ENCODE results near the gene ZNF511.

ZNF511 gene

DNA sequence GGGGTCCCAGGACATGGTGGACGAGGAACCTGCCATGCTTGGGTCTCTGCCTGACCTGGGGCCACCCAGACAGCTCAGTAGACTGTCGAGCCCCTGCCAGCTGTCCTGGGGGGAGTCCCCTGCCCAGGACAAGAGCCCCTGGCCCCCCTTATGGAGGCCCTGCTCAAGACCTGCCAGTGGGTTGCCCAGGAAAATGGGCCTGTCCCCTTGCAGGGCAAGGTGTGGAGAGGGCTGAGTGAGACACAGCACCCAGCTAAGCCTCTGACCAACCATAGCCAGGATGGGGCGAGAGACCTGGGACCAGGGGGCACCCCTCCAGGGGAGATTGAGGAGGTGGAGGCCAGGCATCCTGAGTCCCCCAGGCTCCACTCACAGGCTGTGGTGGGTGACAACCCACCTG is 47.3 kb downstream of the ZNF511 start:
- no peak for DNase-seq

DNA sequence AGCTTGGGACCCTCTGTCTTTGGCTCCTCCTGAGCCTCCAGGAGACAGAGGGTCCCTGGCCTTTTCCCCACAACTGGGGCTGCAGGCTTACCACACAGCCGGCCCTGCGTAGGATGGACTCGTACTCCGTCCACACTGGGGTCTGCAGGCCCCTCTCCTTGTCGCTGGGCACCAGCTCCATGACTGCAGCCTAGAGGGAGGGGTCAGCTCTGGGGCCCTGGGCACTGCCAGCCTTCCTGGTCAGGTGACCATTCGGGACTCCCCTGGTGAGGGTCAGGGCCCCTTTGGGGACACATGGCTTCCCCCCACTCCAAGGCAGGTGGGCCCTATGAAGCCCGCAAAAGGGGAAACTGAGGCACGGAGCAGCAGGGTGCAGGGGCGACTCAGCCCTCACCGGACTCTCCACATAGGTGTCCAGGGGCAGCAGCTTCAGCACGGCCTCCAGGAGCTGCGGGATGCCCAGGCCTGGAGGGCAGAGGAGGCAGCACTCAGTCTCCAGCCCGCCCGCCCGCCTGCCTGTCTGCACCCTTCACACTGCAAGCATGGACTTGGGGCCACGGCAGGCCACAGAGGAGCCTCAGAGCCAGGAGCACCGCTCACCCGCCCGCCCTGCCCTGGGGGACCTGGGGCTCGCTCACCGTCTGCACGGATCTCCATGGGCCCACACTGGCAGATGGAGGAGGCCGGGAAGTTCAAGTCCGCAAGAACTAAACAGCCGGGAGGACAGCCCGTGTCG is 48.0 kb downstream of the ZNF511 start:
- DNase-seq: no peak

DNA sequence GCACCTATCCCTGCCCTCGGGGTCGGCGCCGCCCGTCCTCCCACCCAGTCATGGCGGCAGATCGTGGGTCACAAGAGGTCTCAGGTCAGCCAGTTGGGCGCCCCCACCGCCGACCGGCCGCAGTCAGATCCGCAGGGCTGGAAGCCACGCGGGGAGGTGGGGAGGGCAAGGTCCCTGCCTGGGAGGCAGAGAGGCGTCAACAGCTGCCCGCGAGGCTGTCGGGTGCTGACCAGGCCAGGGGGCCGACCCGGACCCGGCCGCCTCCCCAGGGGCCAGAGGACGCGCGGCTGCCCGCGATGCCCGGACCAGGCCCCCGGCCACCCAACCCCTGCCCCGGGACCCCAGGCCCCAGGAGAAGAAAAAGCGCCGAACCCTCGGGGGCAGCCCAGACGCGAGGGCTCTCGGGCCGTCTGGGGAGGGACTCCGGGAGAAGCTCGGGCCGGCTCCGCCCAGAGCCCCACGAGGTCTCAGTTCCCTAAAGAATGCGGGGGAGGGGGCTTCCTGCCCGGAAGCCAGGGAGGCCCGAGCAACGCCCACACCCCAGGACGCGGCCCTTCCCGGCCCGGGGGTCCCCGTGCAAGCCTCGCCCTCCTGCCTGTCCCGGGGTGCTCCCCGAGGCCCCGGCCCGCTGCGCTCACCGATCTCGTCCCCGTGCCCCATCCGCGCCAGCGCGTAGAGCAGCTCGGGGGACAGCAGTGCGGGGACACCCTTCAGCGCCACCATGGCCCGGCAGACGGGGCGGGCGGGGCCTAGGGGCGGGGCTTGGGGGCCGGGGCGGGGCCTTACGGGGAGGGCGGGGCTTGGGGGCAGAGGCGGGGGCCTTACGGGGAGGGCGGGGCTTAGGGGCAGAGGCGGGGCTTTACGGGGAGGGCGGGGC is 48.8 kb downstream of the ZNF511 start, which contains the start of gene FUOM:
FUOM (minus strand) TSS at position 735 of the 877 bp plus-strand sequence; CDS start at position 723, 12 bp downstream.
- DNase-seq: peak; percentile 19 to 37

DNA sequence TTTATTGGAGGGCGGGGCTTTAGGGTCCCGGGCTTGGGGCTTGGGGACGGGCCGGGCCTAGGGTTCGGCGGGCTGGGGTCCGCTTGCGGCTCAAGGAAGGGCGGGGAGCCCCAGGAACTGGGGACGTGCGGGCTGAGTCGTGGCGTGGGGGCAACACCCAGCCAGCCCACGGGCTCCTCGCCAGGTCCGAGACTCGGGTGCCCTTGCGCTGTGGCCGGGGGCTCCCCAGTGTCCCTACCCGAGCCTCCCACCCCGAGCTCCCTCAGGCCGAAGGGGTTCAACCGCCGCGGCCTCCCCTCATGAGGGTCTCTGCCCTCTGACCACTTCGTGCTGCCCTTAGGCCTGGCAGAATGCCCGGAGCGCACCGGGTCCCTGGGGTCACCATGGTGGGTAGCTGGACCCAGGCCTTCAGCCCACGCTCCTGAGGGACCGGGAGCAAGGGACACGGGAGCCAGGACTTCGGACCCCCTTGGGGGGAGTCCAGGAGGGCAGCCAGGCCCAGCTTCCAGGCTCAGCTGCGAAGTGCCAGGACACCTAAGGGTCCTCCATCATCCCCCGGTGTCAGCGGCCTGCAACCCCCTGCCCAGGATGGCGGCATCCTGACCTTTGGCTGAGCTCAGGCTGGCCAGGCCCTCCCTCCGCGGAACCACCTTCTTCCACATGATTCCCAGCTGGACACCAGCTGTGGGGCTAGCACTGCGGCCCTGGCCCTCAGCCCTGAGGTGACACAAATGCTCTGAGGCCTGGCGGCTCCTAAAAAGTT is 49.6 kb downstream of the ZNF511 start:
- no peak for DNase-seq

DNA sequence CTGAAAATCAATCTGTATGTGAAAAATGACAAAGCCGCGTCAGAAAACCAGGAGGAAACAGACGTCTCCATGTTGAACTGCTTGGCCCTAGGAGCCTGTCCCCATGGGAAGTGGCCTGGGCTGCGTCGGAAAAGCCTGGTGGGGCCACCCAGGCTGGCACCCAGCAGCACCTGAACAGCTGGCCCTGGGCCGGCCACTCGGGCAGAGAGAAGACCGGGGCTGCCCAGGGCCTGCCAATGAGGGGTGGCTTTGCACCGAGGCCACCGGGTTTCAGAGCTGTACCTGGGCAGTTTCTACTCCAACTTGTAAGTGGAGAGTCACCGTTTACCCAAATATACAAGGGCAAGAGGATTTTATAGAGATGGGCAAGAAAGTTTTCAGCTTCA is 50.2 kb downstream of the ZNF511 start:
- no peak for DNase-seq

DNA sequence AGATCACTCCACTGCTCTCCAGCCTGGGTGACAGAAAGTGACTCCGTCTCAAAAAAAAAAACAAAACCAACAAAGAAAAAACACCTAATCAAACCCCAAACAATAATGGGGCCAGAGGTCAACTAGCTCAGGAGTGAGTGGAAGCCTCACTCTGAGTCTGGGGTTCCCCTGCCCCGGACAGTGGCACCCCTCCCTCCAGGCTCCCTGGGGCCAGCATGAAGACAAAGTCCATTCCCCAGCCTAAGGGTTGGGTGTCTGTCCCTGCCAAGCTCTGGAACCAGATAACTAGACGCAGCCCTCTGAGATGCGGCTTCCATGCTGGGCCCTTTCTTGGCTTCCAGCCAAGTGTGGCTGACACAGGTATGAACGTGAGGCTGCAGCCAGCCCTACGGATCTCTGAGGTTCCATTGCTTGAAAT is 50.8 kb downstream of the ZNF511 start:
- DNase-seq: no peak

DNA sequence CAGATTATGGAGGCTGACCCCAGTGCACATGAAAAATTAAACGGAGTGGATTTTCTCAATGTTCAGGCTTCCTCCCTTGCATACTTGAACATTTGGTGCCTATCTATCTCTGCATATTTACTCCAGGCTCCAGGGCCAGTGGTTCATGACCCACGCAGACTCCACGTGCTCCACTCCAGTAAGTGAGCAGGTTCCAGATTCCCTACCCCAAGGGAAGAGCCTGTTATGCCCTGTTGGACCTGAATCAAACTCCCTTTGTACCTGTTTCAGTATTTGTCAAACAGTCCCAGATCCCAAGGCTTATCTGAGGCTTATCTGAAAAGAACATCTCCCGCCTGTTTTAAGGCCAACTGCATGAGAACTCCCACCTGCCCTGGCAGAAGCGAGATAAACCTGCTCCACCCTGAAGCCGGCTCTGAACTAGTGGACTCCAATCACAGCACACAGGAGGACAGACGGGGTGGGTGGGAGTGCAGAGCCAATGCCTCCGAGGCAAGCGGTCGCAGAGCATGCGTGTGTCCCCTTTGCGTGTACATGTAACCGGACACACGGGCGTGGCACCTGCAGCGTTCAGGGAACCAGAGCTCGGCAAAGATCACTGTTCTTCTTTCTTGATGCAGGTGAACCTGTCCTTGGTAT is 51.4 kb downstream of the ZNF511 start:
- DNase-seq: no peak

DNA sequence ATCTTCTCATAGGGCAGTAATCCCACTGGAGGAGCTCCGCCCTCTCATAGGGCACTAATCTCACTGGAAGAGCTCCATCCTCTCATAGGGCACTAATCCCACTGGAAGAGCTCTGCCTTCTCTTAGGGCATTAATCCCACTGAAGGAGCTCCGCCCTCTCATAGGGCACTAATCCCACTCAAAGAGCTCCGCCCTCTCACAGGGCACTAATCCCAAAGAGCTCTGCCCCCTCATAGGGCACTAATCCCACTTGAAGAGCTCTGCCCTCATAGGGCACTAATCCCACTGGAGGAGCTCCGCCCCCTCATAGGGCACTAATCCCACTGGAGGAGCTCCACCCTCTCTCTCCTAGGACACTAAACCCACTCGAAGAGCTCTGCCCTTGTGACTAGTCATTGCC is 52.5 kb downstream of the ZNF511 start:
- DNase-seq: no peak

DNA sequence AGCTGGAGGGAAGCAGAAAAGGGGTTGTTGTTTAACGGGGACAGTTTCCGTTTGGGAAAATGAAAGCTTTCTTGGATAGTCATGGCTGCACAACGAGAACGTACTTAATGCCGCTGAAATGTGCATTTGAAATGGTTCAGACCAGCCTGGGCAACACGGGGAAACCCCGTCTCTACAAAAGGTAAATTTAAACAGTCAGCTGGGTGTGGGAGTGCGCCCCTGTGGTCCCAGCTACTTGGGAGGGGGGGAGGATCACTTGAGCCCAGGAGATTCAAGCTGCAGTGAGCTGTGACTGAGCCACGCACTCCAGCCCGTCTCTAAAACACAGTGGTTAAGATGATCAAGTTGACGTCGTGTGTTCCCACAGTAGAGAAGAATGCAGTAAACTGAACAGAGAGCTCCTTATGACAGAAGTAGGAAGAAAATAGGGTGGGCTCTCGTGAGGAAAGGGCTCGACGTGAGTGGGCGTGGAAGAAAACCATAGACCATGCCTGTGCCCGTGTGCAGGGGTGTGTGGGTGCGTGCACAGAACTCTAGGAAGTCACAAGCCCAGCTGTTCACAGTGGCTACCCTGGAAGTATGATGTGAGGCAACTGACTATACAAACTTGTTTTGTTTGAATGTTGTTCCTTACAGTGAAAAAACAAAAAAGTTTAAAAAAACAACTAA is 53.2 kb downstream of the ZNF511 start:
- no peak for DNase-seq
